ENCODE data around the gene RPTOR.

Gene RPTOR

GRCh38 chr17:80913928-80914821 lies 369.5 kb downstream of the RPTOR start:
- DNase-seq (ENCODE audit: low spot score): no peak

GRCh38 chr17:80916246-80916645 lies 371.6 kb downstream of the RPTOR start:
- DNase-seq (ENCODE audit: low spot score): no peak

- no peak for DNase-seq (ENCODE audit: low spot score)
Measured at GRCh38 chr17:80917716-80918560, 373.3 kb downstream of the RPTOR start.

GRCh38 chr17:80918731-80919130 lies 374.1 kb downstream of the RPTOR start:
- DNase-seq (ENCODE audit: low spot score): no peak

GRCh38 chr17:80919331-80920311 lies 375.0 kb downstream of the RPTOR start:
- DNase-seq (ENCODE audit: low spot score): no peak

GRCh38 chr17:80920441-80920840 lies 375.8 kb downstream of the RPTOR start:
- no peak for DNase-seq (ENCODE audit: low spot score)

DNA sequence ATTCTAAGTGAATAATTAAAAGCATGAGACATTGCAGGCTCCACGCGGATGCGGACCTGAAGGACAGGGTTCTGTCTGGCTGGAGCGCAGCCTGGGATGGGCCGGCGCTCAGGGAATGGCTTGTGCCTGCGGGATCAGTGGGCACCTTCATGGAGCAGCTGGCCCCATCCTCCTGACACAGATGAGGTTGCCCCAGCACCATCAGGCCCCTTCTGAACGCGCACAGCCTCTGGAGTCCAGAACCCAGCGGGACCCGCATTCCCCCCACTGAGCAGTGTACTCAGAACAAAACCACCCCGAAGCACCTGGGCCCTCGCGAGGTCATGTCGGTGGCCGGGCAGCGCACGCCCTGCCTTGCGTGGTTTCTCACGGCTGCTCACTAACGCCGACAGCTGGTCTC lies 376.5 kb downstream of the RPTOR start:
- DNase-seq (ENCODE audit: low spot score): no peak

DNA sequence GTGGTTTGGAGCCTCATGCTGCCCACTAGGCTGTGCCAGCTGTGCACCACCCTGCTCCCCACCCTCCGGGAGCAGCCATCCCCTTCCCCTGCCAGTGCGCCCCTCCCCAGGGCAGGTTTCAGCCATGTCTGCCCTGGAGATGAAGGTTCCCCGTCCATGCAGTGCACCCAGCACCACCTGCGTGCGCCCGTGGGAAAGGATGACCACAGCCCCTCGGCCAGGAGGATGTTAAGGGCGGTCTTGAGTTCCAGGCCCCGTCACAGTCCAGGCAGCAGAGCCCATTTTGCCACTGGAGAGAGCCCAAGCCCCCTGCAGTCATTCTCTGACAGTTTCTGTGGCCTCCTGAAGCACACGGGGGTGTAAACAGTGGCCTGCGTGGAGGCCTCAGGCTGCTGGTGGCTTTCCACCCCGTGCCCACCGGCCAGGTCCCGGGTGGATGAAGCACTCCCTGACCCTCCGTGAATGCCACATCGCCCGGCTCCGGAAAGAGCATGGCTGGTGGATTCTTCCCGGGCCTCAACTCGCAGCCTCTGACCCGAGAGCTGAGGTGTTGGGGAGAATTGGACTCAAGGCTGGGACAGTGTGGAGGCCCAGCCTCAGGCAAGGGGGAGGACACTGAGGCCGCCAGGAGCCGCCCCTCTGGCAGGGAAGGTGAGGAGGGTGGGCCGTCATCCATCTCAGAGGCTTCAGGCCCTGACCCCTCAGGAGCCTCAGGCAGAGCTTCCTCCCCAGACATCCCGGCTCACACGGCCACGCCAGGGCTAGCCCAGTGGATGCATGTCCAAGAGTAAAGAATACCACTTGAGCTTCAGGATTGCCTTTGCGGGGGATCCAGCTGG lies 377.3 kb downstream of the RPTOR start:
- DNase-seq (ENCODE audit: low spot score): no peak

DNA sequence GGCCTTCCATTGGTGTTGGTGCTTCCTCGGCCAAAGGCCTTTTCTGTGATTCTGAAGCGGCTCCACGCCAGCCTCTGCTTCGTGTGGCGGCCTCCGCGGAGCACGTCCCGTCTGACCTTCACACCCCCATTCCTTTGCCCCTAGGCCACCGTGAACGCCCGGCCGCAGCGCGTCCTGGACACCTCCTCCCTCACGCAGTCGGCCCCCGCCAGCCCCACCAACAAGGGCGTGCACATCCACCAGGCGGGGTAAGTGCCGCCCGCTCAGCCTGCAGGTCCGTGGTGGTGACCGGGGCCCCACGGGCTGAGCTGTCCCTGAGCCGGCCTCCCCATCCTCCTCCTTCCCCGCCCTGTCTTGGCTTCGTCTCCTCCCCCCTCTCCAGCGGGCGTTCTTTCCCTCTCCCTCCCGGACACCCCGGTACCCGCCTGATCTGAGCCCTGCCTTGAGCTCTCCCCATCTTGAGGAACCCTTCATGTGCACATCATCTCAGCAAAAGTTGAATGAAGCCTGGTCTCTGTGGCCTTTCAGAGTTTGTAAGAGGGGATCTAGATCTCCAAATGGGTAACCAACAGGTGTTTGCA lies 378.0 kb downstream of the RPTOR start:
- DNase-seq (ENCODE audit: low spot score): no peak

DNA sequence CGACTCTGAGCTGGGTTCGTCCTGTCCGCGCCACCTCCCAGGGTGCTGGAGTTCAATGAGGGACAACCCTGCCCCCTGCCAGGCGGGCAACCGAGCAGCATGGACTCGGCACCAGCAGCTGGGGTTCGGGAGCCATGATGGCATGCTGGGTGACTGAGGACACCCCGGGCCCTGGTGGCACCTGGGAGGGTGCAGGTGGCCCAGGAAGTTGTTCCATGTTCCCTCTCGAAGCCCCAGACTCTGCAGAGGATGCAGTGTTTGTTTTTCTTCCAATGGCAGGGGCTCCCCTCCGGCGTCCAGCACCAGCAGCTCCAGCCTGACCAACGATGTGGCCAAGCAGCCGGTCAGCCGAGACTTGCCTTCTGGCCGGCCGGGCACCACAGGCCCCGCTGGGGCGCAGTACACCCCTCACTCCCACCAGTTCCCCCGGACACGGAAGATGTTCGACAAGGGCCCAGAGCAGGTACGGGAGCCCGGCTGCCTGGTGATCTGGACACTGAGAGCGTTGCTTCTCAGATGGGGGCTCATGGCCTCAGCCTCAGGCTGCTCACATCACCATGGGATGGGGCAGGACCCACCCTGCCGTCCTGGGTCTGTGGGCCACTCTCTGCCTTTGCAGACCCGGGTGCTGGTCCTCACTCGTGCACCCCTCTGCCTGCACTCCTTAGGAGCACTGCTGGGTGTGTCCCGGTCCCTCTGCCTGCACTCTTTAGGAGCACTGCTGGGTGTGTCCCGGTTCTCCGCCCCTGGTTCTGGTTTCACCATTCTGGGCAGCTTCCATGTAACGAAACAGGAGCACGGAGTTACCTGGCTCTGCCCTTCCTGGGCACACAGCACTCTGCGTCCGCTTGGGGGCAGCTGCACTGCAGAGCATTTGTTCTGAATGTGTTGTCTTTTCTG lies 378.8 kb downstream of the RPTOR start:
- no peak for DNase-seq (ENCODE audit: low spot score)

DNA sequence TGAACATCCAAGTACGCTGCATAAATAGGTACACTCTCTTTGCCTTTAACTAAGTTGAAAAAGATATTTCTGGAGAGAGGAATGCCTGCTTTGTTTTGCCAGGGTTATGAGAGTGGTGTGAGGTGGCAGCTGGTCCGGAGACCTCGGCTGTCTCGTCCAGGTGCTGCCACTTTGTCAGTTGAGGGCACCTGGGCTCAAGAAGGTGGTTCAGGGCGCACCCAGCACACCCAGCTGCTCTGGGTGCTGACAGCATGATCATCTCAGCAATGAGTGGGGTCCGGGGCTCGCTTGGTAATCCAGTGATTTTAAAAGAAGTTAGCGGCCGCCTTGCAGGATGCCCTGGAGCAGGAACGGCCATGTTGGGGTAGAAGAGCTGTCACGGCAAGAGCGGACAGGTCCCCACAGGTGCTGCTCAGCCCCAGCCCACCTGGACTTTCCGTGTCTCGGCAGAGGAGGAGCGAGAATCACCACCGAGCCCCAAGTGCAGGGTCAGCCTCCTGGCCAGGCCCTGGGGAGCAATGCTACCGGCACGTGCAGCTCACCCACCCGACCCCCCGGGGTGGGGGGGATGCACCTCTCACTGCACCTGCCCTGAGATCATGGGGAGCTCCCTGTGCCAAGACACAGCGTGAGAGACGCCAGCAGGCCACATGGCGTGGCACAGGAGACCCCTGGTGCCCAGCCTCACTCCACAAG lies 379.6 kb downstream of the RPTOR start:
- no peak for DNase-seq (ENCODE audit: low spot score)

- DNase-seq (ENCODE audit: low spot score): no peak
Measured at GRCh38 chr17:80924807-80925610, 380.4 kb downstream of the RPTOR start.

- DNase-seq (ENCODE audit: low spot score): no peak
Measured at GRCh38 chr17:80925688-80926335, 381.2 kb downstream of the RPTOR start.

GRCh38 chr17:80926591-80927250 lies 382.1 kb downstream of the RPTOR start:
- no peak for DNase-seq (ENCODE audit: low spot score)

- no peak for DNase-seq (ENCODE audit: low spot score)
Measured at GRCh38 chr17:80927791-80928216, 383.2 kb downstream of the RPTOR start.

GRCh38 chr17:80929449-80929848 lies 384.8 kb downstream of the RPTOR start:
- no peak for DNase-seq (ENCODE audit: low spot score)

All from COLO829 (cell line).